Body of pancreas (tissue), 4 donors: ENCODE results near the gene SERPINA9.

Source experiments
- POLR2A ChIP-seq, 3 donors: fragments of 450-650 bp; IDR thresholded peaks; one replicate each; pipeline ENCODE4 v1.6.1; 2016; ENCODE audit warnings: antibody characterized with exemption in 3 of 3, mild to moderate bottlenecking in 2 of 3
- TF ChIP-seq, protein P1 (sequence below), 7 experiments: fragments of 450-650 bp in 4 of 7; fragments of 200-600 bp in 3 of 7; sonication (generic) in 3 of 7; IDR thresholded peaks; one replicate each; pipeline ENCODE4 v1.5.1; 2016 to 2019; ENCODE audit warnings: antibody characterized with exemption in 7 of 7

DNA sequence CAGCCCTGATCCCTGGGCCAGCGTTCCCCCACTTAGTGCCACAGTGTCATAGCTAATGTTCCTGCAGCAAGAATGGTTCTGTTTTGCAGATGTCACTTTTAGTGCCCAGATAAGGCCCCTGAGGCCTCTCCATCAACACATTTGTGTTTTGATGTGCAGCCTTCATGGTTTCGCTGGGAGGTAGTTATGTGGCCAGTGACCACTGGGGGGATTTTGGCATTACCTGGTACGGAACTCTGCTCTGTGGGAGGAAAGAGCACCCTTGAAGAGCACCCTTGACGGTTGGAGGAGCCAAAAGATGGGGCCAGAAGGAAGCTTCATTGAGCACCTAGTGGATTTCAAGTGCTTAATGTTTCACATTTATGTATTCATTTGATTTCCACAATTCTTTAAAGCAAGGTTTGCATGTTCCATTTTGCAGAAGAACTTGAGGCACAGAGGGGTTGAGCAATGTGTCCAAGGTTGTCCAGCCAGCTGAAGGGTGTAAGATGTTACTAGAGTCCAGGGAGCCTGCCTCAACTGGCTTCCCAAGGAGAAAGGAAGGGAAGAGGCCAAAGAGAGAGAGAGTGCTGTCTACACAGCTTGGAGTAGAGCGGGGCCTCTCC, 36.4 kb downstream of the SERPINA9 start:
- TF ChIP-seq, protein P1, sequence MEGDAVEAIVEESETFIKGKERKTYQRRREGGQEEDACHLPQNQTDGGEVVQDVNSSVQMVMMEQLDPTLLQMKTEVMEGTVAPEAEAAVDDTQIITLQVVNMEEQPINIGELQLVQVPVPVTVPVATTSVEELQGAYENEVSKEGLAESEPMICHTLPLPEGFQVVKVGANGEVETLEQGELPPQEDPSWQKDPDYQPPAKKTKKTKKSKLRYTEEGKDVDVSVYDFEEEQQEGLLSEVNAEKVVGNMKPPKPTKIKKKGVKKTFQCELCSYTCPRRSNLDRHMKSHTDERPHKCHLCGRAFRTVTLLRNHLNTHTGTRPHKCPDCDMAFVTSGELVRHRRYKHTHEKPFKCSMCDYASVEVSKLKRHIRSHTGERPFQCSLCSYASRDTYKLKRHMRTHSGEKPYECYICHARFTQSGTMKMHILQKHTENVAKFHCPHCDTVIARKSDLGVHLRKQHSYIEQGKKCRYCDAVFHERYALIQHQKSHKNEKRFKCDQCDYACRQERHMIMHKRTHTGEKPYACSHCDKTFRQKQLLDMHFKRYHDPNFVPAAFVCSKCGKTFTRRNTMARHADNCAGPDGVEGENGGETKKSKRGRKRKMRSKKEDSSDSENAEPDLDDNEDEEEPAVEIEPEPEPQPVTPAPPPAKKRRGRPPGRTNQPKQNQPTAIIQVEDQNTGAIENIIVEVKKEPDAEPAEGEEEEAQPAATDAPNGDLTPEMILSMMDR (IDR thresholded peaks at IDR 0.05), result no peak
- TF ChIP-seq POLR2A (IDR thresholded peaks at IDR 0.05), result no peak
